ENCODE data around the gene CLNK. TPM values are rescaled to one million over a fixed set of nuclear protein-coding genes. Genes with fewer than 3 reads are reported as not detected.

CLNK gene
- polyA plus RNA-seq, 3 donors = not detected

- intact Hi-C loops (cut with micrococcal nuclease) = no loop called here
- no peak overlapping the region for H2AFZ ChIP-seq (ENCODE audit: insufficient read depth, low read depth, low read length, poor library complexity, severe bottlenecking)
- peaks cover 20 to 24% of the 10 kb centered on the region in 2 donors for H3K4me1 ChIP-seq (ENCODE audit: control insufficient read depth in 1 of 2, insufficient read depth in 2 of 2, low read length in 2 of 2)
- peaks cover 0 to 1% (median 1%) of the 10 kb centered on the region in 3 donors for H3K27me3 Mint-ChIP-seq (ENCODE audit: low read depth in 3 of 3)
- no peaks in the 10 kb centered on the region for H3K36me3 Mint-ChIP-seq
- H3K9me3 Mint-ChIP-seq = no peaks in the 10 kb centered on the region
- no peak overlapping the region for H3K4me3 Mint-ChIP-seq
- no peaks in the 10 kb centered on the region for H3K36me3 ChIP-seq (replicated peaks in 1 of 2; ENCODE audit: control insufficient read depth in 1 of 2, insufficient read depth in 2 of 2, low read length in 2 of 2)
- no peak overlapping the region for H3K27ac ChIP-seq (ENCODE audit: low read depth in 1 of 2, low read length in 2 of 2)
- no peak overlapping the region for H3K9ac ChIP-seq (ENCODE audit: insufficient read depth, low read length, poor library complexity, severe bottlenecking)
- H3K27ac Mint-ChIP-seq = no peak overlapping the region
- no peak for TF ChIP-seq CTCF (IDR thresholded peaks at IDR 0.05)
- no CpG with 5 or more reads among the region's 2 CpGs for WGBS (ENCODE audit: insufficient coverage)
- H3K79me2 ChIP-seq (ENCODE audit: insufficient read depth, low read length) = no peaks in the 10 kb centered on the region
- no peak overlapping the region for H3K4me2 ChIP-seq (replicated peaks; ENCODE audit: extremely low read depth, low read length, poor library complexity, severe bottlenecking)
- no peaks in the 10 kb centered on the region for H4K20me1 ChIP-seq (ENCODE audit: insufficient read depth, low read length)
- H3K27me3 ChIP-seq (ENCODE audit: control insufficient read depth in 2 of 2, insufficient read depth in 2 of 2, low read length in 2 of 2) = no peaks in the 10 kb centered on the region
- DNase-seq = no peak
- no peaks in the 10 kb centered on the region for H3K9me3 ChIP-seq (replicated peaks in 1 of 2; ENCODE audit: control insufficient read depth in 1 of 2, insufficient read depth in 1 of 2, low read length in 2 of 2)
- H3K4me1 Mint-ChIP-seq = peaks cover 24% of the 10 kb centered on the region
- no peak overlapping the region for H3K4me3 ChIP-seq (replicated peaks in 1 of 3; ENCODE audit: low read depth in 2 of 3, low read length in 3 of 3)
These were observed 7.1 kb upstream of the CLNK start for GRCh38 chr4:10691651-10692050.

- H3K36me3 ChIP-seq (replicated peaks in 1 of 2; ENCODE audit: control insufficient read depth in 1 of 2, insufficient read depth in 2 of 2, low read length in 2 of 2) = no peaks in the 10 kb centered on the region
- peak overlapping the region; percentile 66 for H2AFZ ChIP-seq (ENCODE audit: insufficient read depth, low read depth, low read length, poor library complexity, severe bottlenecking)
- DNase-seq = peak in 1 of 3 donors; percentile 8
- H3K9me3 ChIP-seq (replicated peaks in 1 of 2; ENCODE audit: control insufficient read depth in 1 of 2, insufficient read depth in 1 of 2, low read length in 2 of 2) = no peaks in the 10 kb centered on the region
- Mint-ChIP-seq H3K27me3 (ENCODE audit: low read depth in 3 of 3) (peaks cover 0 to 1% (median 1%) of the 10 kb centered on the region in 3 donors), H3K27ac (peak overlapping the region in 4 of 7 donors; percentile 21 to 68 (median 58)), H3K36me3 (no peaks in the 10 kb centered on the region), H3K4me1 (peaks cover 24% of the 10 kb centered on the region), H3K9me3 (peaks cover 0 to 2% (median 0%) of the 10 kb centered on the region in 7 donors), H3K4me3 (peak overlapping the region in 1 of 2 donors; percentile 64)
- H3K79me2 ChIP-seq (ENCODE audit: insufficient read depth, low read length) = no peaks in the 10 kb centered on the region
- WGBS (ENCODE audit: insufficient coverage) = 33% methylated on average over 3 of the region's 8 CpGs
- no peaks in the 10 kb centered on the region for H4K20me1 ChIP-seq (ENCODE audit: insufficient read depth, low read length)
- peak overlapping the region in 1 of 2 donors; percentile 11 for H3K27ac ChIP-seq (ENCODE audit: low read depth in 1 of 2, low read length in 2 of 2)
- no peak for TF ChIP-seq CTCF (IDR thresholded peaks at IDR 0.05)
- peaks cover 20 to 24% of the 10 kb centered on the region in 2 donors for H3K4me1 ChIP-seq (ENCODE audit: control insufficient read depth in 1 of 2, insufficient read depth in 2 of 2, low read length in 2 of 2)
- no peaks in the 10 kb centered on the region for H3K27me3 ChIP-seq (ENCODE audit: control insufficient read depth in 2 of 2, insufficient read depth in 2 of 2, low read length in 2 of 2)
- H3K9ac ChIP-seq (ENCODE audit: insufficient read depth, low read length, poor library complexity, severe bottlenecking) = no peak overlapping the region
- peak overlapping the region; percentile 51 for H3K4me2 ChIP-seq (replicated peaks; ENCODE audit: extremely low read depth, low read length, poor library complexity, severe bottlenecking)
- intact Hi-C loops (cut with micrococcal nuclease) = no loop called here
- peak overlapping the region in 1 of 3 experiments; percentile 45 for H3K4me3 ChIP-seq (replicated peaks in 1 of 3; ENCODE audit: low read depth in 2 of 3, low read length in 3 of 3)
These were observed 5.8 kb upstream of the CLNK start for GRCh38 chr4:10690185-10690907.
